Activated gamma-delta T cell (primary cell): Measurements from ENCODE around the gene MDM2.
A peak's percentile ranks its signal among the peaks of the same experiment; 100 is the strongest.
"Not testable (repeated sequence)": the region's sequence is repeated elsewhere in the genome, so short reads cannot be mapped to it uniquely, and the experiment has no call there.

Experiments
- DNase-seq: peaks from one replicate; lab custom pipeline; 2025; lab: John Stamatoyannopoulos, UW

The MDM2 gene

DNA sequence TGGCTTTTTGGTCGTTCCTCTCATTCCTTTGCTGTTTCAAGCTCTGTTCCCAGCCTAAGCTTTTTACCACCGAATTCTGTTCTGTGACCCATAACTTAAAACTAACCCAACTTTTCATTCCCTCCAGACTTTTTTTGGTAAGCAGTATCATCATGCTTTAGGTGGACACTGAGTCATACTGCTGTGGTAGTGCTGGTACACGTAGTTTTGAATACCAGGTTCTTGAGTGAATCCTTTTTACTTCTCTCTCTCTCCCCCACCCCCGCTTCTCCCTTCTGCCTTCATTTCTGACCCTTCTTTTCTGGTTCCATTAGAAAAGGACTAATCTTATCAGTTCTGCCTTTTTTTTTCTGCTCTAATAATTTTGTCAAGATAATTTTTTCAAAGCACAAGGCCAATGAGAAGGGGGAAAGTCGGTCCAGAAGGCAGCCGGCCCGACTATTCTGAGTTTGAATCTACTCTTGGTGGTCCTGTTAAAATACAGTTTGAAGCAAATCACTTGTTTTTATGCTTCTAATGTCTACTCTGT is 2.3 kb upstream of the MDM2 start:
- no peak for DNase-seq

DNA sequence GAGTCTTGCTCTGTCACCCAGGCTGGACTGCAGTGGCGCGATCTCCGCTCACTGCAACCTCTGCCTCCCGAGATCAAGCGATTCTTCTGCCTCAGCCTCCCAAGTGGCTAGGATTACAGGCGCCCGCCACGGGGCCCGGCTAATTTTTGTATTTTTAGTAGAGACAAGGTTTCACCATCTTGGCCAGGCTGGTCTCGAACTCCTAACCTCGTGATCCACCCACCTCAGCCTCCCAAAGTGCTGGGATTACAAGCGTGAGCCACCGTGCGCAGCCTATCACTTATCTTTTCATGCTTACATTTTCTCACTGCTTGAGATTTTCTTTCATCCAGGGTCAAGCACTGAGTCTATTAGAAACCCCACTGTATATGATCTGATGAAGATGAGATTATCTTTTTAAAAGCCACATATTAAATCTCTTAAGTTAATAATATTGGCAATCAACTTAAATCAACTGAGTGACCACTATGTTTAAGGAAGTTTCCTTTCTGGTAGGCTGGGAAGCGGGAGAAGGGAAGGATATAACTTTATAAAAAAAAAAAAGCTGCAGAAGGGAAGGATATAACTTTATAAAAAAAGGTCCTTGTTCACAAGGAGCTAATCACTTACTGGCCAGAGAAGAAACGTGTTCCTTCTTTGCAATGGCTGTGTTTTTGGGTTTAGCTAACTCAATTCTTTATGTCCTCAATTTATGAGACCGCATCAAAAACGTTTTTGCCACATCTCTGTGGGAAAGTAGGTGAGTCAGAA is 1.3 kb upstream of the MDM2 start:
- DNase-seq: no peak

DNA sequence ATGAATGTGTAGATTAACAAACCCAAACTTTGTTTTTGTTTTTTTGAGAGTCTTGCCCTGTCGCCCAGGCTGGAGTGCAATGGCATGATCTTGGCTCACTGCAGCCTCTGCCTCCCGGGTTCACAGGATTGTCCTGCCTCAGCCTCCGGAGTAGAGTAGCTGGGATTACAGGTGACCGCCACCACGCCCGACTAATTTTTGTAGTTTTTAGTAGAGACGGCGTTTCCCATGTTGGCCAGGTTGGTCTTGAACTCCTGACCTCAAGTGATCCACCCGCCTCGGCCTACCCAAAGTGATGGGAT is 752 bp upstream of the MDM2 start:
- DNase-seq: not testable (repeated sequence)

DNA sequence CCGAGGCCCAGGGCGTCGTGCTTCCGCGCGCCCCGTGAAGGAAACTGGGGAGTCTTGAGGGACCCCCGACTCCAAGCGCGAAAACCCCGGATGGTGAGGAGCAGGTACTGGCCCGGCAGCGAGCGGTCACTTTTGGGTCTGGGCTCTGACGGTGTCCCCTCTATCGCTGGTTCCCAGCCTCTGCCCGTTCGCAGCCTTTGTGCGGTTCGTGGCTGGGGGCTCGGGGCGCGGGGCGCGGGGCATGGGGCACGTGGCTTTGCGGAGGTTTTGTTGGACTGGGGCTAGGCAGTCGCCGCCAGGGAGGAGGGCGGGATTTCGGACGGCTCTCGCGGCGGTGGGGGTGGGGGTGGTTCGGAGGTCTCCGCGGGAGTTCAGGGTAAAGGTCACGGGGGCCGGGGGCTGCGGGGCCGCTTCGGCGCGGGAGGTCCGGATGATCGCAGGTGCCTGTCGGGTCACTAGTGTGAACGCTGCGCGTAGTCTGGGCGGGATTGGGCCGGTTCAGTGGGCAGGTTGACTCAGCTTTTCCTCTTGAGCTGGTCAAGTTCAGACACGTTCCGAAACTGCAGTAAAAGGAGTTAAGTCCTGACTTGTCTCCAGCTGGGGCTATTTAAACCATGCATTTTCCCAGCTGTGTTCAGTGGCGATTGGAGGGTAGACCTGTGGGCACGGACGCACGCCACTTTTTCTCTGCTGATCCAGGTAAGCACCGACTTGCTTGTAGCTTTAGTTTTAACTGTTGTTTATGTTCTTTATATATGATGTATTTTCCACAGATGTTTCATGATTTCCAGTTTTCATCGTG is 612 bp downstream of the MDM2 start:
- peak; percentile 40 for DNase-seq

DNA sequence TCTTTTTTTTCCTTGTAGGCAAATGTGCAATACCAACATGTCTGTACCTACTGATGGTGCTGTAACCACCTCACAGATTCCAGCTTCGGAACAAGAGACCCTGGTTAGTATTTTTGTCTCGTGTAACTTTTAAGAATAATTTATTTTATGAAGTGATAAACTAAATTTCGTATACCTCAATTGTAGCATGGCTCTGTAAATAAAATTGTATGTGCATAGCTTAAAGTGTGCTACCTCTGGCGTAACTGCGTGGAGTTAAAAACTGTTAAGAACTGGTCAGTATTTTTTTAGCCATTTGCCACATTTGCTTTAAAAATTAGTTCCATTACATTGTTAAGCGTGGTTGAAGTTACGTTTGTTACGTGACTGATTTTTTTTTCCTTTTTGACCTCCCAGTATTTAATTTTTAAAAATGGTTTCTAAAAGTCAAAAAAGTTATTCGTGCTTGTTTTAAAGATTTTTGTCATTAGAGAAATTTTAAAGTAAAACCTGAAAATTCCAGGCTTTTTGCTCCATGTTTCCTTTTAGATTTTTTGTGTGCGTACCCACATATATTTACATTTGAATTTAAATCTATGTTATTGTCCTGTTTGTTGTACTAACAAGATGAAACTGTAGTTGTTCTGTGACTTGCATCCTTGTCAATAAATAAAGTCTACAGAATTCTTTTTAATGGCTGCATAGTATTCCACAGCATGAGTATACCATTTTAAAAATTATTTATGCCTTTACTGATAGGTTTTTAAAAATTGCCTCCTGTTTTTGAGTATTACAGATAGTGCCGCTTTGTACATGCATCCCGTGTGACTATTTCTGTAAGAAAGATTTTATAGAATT is 1.4 kb downstream of the MDM2 start:
- DNase-seq: no peak

DNA sequence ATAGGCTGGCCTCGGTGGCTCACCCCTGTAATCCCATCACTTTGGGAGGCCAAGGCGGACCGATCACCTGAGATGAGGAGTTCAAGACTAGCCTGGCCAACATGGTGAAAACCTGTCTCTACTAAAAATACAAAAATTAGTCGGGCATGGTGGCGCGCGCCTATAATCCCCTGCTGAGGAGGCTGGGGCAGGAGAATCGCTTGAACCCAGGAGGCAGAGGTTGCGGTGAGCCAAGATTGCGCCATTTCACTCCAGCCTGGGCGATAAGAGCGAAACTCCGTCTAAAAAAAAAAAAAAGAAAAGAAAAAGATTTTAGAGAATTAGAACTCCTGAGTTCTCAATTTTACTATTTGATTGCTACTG is 2.0 kb downstream of the MDM2 start:
- not testable (repeated sequence) for DNase-seq

DNA sequence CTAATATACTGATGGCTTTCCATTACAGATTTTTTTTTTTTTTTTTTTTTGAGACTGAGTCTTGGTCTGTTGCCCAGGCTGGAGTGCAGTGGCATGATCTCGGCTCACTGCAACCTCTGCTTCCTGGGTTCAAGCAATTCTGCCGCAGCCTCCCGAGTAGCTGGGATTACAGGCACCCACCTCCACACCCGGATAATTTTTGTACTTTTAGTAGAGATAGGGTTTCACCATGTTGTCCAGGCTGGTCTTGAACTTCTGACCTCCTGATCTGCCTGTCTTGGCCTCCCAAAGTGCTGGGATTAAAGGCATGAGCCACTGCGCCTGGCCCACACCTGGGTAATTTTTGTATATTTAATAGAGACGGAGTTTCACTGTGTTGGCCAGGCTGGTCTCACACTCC is 3.6 kb downstream of the MDM2 start:
- DNase-seq: not testable (repeated sequence)

DNA sequence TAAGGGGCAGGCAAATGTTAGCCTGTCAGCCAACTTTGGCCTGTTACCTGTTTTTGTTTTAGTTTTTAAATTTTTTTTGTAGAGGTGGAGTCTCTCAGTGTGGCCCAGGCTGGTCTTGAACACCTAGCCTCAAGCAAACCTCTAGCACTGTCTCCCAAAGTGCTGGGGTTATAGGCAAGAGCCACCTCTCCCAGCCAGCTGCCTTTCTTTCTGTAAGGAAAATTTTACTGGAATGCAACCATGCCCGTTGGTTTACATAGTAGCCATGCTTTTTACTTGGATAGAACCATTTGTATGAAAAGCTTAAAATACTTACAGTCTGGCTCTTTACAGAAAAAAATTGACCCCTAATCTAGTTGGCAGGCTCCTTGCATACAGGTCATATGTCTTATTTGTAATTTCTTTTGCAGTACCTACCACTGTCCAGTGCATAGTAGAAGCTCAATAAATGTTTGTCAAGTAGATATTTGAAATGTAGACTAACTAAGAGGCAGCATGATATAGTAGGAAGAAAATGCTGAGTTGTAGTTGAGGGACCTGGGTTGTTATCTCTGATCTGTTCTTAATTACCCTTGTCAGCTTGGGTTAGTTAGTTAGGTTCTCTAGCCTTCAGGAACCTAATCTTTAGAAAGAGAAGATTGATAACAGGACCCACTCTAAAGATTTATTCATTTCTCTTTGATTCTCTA is 4.7 kb downstream of the MDM2 start:
- DNase-seq: no peak

DNA sequence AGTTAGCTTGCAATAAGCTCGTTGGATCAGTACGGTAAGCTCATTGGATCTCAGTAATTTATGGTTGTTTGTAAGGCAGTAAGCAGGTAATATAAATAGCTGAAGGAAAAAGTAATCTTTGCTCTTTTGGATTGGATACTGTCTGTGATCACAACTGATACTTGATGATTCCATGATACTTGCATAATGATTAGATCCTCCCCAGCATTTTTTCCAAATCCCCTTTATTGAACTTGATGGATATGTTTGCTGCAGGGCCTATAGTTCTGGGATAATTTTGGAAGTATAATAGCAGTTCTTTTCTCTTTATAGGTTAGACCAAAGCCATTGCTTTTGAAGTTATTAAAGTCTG is 5.2 kb downstream of the MDM2 start:
- no peak for DNase-seq

DNA sequence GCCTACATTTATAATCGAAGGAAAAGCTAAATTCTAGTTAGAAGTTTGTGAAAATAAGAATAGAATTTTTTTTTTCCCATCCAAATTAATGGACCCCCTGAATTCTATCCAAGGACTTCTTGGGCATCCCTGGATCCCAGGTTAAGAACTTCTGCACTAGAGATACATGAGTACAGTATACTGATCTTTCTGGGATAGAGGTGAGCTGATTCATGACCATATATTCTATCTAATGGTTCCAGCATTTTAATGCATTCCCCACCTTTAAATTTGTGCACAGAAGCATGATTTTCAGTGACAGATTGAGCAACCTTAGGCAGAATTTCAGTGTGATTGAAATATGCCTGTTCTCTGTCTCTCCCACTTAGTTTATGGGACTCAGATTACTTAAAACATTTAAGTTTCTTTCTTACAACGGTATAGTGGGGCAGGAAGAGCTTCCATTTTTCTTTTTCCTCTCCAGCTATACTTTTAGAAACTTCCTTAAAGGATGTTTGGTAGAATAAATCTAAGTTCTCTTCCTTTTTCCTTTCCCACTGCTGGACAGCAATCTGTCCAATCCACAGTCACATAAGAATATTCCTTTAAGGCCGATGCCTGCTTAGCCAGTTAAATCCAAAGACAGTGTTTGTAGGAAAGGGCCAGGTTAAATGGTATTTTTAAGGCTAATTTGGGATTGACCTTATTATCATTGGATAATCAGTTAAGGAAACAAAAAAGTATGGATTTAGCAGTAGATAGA is 6.7 kb downstream of the MDM2 start:
- DNase-seq: no peak

DNA sequence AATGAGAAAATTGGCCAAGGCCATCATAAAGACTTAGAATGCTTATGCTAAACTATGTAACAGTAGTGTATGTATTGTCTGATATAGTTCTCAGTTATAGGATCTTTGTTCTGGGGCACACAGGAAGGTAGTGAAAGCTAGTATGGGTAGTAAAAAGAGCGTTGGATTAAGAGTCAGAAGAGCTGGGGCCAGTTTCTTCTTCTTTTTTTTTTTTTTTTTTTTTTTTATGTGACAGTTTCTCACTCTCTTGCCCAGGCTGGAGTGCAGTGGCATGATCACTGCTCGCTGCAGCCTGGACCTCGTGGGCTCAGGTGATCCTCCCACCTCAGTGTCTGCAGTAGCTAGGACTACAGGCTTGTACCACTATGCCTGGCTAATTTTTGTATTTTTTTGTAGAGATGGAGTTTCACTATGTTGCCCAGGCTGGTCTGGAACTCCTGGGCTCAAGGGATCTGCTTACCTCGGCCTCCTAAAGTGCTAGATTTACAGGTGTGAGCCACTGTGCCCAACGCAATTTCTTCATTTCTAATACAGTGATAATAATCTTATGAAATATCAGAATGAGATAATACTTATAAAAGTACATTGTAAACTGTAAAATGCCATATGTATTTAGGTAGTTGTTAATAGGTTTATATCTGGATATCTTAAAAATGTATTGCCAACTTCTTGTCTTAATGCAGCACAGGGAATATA is 7.4 kb downstream of the MDM2 start:
- DNase-seq: no peak

DNA sequence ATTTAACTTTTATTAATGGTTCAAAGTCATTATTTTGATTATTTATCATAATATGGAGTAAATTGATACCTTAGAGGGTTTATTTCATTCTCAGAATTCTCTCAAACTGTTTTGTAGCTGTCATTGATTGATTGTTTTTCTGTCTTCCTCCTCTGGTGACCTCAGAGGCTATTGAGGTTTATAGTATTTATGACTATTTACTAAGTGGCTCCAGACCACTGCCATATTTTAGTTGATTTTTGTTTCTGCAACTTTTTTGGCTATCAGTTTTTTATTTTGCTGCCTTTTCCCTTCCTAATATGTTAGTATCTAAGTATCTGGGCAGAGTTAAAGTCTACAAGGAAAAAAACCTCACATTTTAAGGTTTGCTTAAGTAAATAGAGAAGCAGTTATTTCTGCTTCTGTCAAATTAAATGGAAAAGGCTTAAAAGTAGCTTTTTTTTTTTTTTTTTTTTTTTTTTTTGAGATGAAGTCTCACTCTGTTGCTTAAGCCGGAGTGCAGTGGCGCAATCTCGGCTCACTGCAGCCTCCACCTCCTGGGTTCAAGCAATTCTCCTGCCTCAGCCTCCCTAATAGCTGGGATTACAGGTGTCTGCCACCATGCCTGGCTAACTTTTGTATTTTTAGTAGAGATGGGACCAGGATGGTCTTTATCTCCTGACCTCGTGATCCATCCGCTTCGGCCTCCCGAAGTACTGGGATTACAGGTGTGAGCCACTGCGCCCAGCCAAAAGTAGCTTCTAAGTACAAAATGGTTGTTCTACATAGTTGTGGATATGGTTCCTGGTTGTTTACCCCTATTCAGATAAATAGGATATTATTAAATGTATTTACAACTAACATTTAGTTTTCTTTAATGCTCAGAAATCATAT is 8.2 kb downstream of the MDM2 start:
- no peak for DNase-seq

DNA sequence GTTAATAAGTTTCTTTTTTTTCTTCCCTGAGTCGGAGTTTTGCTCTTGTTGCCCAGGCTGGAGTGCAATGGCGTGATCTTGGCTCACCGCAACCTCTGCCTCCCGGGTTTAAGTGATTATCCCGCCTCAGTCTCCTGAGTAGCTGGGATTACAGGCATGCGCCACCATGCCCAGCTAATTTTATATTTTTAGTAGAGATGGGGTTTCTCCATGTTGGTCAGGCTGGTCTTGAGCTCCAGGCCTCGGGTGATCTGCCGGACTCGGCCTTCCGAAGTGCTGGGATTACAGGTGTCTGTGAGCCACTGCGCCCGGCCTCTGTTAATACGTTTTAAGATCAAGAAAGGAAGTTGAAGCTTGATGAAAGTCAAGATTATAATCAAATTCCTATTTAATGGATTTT is 11.5 kb downstream of the MDM2 start:
- not testable (repeated sequence) for DNase-seq

DNA sequence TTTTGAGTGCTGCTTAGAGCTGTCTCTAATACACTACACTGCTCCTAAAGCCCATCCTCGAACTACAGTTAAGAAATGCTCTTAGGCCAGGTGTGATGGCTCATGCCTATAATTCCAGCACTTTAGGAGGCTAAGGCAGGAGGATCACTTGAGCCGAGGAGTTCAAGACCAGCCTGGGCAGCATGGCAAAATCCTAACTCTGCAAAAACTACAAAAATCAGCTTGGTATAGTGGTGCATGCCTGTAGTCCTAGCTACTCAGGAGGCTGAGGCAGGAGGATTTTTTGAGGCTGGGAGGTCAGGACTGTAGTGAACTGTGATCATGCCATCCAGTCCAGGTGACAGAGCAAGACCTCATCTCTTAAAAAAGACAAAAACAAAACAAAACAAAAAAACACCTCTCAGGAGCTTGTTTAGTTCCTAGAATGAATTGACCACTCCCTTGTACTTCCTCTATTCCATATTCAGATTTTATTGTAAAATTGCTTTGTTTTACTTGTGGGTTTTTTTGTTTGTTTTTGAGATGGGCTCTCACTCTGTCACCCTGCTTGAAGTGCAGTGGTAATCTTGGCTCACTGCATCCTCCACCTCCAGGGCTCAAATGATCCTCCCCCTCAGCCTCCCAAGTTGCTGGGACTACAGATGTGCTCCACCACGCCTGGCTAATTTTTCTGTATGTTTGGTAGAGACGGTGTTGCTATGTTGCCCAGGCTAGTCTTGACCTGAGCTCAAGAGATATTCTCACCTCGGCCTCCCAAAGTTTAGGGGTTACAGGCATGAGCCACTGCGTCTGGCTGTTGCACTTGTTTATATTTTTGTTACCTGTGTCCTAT is 13.6 kb downstream of the MDM2 start:
- no peak for DNase-seq

DNA sequence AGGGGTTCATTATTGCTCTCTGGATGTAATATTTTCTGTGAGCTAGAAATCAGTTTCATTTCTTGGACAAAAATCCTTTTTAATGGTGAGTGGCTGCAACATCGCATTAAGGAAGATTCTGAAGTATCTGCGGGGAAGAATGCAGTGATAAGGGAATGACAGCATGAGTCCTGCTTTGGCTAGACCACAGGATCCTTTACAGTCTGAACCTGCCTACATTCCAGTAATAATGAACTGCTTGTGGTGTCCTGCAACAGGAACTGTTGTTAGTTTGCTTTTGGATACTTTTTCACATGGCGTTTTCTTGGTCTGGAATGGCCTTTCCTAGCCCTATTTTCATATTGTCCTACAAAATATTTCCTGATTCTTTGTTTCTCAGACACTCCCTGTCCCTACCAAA is 15.7 kb downstream of the MDM2 start:
- no peak for DNase-seq

DNA sequence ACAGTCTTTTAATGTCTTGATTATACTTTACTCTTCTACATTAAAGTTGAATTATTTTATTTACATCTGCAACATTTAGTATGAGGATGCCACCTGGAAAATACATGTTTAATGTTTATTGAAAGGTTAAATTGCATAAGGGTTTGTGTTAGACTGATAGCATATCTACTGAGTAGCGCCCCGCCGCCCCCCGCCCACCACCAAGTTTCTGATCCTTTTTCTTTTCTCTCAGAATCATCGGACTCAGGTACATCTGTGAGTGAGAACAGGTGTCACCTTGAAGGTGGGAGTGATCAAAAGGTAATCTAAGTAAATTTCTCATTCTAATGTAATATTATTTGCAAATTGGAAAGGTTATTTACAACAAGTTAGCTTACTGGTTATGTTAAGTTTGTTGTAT is 16.2 kb downstream of the MDM2 start:
- no peak for DNase-seq

DNA sequence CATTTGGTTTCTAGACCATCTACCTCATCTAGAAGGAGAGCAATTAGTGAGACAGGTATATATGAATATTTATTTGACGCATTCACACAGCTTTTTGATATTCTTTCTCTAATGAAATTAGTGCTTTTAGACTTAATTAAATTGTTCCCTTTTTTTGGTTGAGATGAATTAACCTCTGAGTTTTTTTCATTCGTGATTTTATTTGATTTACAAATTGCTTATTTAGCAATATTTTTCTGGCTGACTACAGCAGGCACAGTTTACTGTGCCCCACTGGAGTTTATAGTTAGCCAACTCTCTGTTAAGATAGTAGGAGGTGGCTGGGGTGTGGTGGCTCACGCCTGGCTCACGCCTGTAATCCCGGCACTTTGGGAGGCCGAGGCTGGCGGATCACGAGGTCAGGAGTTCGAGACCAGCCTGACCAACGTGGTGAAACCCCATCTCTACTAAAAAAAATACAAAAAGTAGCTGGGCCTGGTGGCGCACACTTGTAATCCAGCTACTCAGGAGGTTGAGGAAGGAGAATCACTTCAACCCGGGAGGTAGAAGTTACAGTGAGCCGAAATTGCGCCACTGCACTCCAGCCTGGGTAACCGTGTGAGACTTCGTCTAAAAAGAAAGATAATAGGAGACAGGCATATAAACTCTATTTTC is 16.7 kb downstream of the MDM2 start:
- no peak for DNase-seq

DNA sequence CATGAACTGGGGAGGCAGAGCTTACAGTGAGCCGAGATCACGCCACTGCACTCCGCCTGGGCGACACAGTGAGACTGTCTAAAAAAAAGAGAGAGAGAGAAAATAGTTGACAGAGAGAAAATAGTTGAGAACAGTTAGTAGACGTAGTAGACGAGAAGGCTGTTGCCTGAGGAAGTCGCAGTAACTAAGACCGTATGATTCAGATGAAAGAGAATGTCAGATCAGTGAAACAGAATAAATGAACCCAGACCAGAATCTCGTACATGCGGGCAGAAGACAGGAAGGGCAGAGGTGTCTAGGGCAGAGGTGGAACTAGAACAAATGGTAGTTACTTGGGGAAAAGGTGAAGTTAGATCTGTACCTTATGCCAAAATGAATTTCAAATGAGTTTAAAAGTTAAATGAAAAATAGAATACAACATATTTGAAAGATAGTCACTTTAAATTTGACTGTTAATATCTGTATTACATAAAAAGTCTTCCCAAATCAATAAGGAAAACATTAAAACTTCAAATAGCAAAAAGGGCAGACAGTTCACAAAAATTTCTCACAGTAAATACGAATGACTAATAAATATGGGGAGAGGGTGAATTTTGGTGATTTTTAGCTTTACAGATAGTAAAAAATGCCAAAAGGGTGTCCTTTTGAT is 17.7 kb downstream of the MDM2 start:
- no peak for DNase-seq
